Fibroblast of lung (primary cell): Measurements from ENCODE around the gene TUBD1. TPM values are rescaled to one million over a fixed set of nuclear protein-coding genes. Genes with fewer than 3 reads are reported as not detected.

Experiments
- DNase-seq, 2 donors: peaks; one replicate each; pipeline versions ENCODE4 v3.0.0 to v3.0.0-alpha.2; 2010; ENCODE audit warnings: low read depth in 2 of 2
- H2AFZ ChIP-seq: 2 replicates; pipeline ENCODE4 v1.5.1; 2012; ENCODE audit warnings: low read length, control low read depth, inconsistent platforms
- H3K27ac ChIP-seq: 2 replicates; pipeline ENCODE4 v1.5.1; 2011; ENCODE audit warnings: low read length, control low read depth; ENCODE audit not compliant: insufficient read depth
- H3K27me3 ChIP-seq: 2 replicates; pipeline ENCODE4 v1.5.1; 2011; ENCODE audit warnings: mild to moderate bottlenecking, low read length; ENCODE audit not compliant: control insufficient read depth, insufficient read depth
- H3K36me3 ChIP-seq: 2 replicates; pipeline ENCODE4 v1.5.1; 2011; ENCODE audit warnings: low read length; ENCODE audit not compliant: control insufficient read depth, insufficient read depth
- H3K4me1 ChIP-seq: 2 replicates; pipeline ENCODE4 v1.5.1; 2011; ENCODE audit warnings: low read length; ENCODE audit not compliant: control insufficient read depth, insufficient read depth; ENCODE audit errors: extremely low read depth
- H3K4me2 ChIP-seq: 2 replicates; pipeline ENCODE4 v1.5.1; 2011; ENCODE audit warnings: low read length, control low read depth; ENCODE audit not compliant: insufficient read depth; ENCODE audit errors: extremely low read depth
- H3K4me3 ChIP-seq, 4 experiments: fragments of 200-600 bp in 1 of 4; sonication (generic) in 1 of 4; replicated peaks in 1 of 4; 2 replicates each; pipeline ENCODE4 v1.5.1; 2011 to 2016; ENCODE audit warnings: low read length in 4 of 4, low read depth in 3 of 4, mild to moderate bottlenecking in 3 of 4, control low read depth in 2 of 4, inconsistent platforms in 1 of 4, mixed read lengths in 1 of 4; ENCODE audit not compliant: insufficient read depth in 1 of 4; ENCODE audit errors: control extremely low read depth in 1 of 4
- H3K79me2 ChIP-seq: 2 replicates; pipeline ENCODE4 v1.5.1; 2012; ENCODE audit warnings: mild to moderate bottlenecking, low read length, inconsistent platforms; ENCODE audit not compliant: control insufficient read depth, insufficient read depth
- H3K9ac ChIP-seq: 2 replicates; pipeline ENCODE4 v1.5.1; 2011; ENCODE audit warnings: mild to moderate bottlenecking, low read length, control low read depth; ENCODE audit not compliant: insufficient read depth
- H3K9me3 ChIP-seq: 2 replicates; pipeline ENCODE4 v1.5.1; 2012; ENCODE audit warnings: low read depth, low read length; ENCODE audit not compliant: control insufficient read depth, insufficient read depth
- H4K20me1 ChIP-seq: 2 replicates; pipeline ENCODE4 v1.5.1; 2011; ENCODE audit warnings: low read length; ENCODE audit not compliant: control insufficient read depth, insufficient read depth; ENCODE audit errors: extremely low read depth
- EZH2 ChIP-seq: IDR thresholded peaks from 2 replicates; pipeline ENCODE4 v1.5.1; 2012; ENCODE audit warnings: low read length, control low read depth, mild to moderate bottlenecking; ENCODE audit errors: missing control alignments
- polyA plus RNA-seq, 2 donors: library from polyadenylated mRNA; depleted of rRNA in 1 of 2; stranded (reverse) in 1 of 2; unstranded in 1 of 2; fragments of >200 nt; gene quantifications; 2 replicates each; pipeline ENCODE4 v1.2.1, GENCODE V29; 2011 to 2012; ENCODE audit warnings: missing spikeins in 1 of 2
- total RNA-seq: library from RNA; depleted of rRNA; stranded (reverse); fragments of >200 nt; gene quantifications from 2 replicates; pipeline ENCODE4 v1.2.1, GENCODE V29; 2014
- TF ChIP-seq, protein P1 (sequence below), 2 donors: IDR thresholded peaks in 1 of 2; conservative IDR thresholded peaks in 1 of 2; 1 replicate in 1 of 2; 2 replicates in 1 of 2; pipeline ENCODE4 v1.5.1; 2011 to 2012; ENCODE audit warnings: low read length in 2 of 2, control low read depth in 1 of 2, inconsistent platforms in 1 of 2, low read depth in 1 of 2, mild to moderate bottlenecking in 1 of 2

Gene TUBD1
- total and polyA plus RNA-seq, 2 donors (not counting 1 experiment from before 2014, with no cell fraction given), result 3.6 to 5.6 TPM

DNA sequence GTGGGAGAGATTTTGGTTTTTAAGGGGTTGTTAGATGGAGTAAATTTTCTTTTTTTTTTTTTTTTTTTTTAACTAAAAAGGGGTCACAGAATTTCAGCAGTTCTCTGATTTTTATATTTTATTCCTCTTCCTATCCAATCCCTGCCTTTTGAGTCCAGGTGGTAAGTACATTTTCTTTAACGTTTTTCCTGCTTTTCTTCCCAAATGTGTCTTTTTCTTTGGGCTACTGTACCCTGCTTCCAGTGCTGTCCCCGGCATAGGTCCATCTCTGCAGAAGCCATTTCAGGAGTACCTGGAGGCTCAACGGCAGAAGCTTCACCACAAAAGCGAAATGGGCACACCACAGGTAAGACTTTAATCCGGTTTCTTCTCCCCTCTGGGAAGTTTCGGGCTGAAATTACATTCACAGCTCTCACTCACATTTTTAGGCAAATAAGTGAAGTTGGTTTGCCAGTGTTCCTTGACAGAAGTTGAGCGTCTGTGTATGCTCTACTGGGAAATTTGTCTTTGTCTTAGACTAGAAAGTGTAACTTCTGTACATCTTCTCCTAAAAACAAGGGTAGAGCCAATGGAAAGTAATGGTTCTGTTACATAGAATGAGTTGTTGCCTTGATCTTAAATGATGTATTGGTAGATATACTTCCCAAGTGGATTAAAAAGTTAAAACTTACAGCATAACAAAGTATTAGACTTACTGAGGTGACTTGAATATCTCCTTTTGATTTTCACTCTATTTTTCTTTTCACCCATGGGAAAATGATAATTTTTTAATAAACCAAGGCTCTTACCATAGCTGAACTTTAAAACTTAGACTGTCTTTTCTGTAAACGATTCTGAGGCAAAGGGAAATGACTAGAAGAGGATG, 54.5 kb downstream of the TUBD1 start:
- Histone ChIP-seq H3K27ac (peak overlapping the region; percentile 100), H3K27me3 (no peaks in the 10 kb centered on the region), H4K20me1 (no peaks in the 10 kb centered on the region), H3K9ac (peak overlapping the region; percentile 97), H3K4me3 (peak overlapping the region; percentile 97 to 99 (median 98)), H3K4me1 (peaks cover 4% of the 10 kb centered on the region), H3K79me2 (peaks cover 45% of the 10 kb centered on the region), H3K9me3 (no peaks in the 10 kb centered on the region), H2AFZ (no peak overlapping the region), H3K4me2 (no peak overlapping the region), H3K36me3 (peaks cover 3% of the 10 kb centered on the region)
- DNase-seq, result peak; percentile 44 to 65
- TF ChIP-seq, protein P1, sequence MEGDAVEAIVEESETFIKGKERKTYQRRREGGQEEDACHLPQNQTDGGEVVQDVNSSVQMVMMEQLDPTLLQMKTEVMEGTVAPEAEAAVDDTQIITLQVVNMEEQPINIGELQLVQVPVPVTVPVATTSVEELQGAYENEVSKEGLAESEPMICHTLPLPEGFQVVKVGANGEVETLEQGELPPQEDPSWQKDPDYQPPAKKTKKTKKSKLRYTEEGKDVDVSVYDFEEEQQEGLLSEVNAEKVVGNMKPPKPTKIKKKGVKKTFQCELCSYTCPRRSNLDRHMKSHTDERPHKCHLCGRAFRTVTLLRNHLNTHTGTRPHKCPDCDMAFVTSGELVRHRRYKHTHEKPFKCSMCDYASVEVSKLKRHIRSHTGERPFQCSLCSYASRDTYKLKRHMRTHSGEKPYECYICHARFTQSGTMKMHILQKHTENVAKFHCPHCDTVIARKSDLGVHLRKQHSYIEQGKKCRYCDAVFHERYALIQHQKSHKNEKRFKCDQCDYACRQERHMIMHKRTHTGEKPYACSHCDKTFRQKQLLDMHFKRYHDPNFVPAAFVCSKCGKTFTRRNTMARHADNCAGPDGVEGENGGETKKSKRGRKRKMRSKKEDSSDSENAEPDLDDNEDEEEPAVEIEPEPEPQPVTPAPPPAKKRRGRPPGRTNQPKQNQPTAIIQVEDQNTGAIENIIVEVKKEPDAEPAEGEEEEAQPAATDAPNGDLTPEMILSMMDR (conservative IDR thresholded peaks at IDR 0.05 in 1 of 2, IDR thresholded peaks at IDR 0.05 in 1 of 2; ENCODE audit: low read depth in 1 of 2, low read length in 2 of 2), result no peak
- TF ChIP-seq EZH2, result no peak

DNA sequence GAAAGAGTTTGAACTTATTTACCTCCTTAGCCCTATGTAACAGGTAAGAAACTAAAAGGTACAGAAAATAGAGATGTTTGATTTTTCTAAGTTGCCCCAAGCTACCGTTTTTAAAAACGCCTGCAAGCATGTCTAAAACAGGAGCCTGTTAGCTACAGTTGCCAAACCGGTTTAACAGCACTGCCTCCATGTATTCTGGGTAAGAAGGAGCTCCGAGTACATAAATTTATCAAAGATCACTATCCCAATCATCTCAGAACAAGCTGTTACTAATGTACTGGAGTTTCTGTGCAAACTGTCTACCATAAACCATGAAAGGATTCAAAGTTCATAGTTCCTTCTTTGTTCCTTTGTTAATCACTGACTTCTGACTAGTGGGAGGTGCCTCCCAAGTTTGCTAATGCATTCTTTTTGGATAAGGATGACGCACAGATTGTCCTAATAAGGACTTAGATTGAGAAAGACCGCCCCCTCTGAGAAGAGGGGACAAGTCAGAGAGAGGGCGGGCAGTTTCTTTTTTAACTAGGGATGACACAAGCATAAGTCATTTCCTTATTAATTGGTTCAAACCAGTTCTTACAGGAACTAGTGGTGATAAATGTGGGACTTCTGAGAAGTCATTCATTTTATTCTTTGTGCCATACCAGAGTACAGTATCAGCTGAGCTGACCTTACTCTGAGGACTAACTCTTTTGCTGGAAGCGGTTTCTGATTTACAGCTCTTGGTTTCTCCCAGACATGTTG, 55.3 kb downstream of the TUBD1 start:
- Histone ChIP-seq H3K9ac (peak overlapping the region; percentile 58), H3K79me2 (peaks cover 47% of the 10 kb centered on the region), H3K4me1 (peaks cover 4% of the 10 kb centered on the region), H3K36me3 (peaks cover 3% of the 10 kb centered on the region), H3K4me3 (peak overlapping the region; percentile 97 to 99 (median 98)), H3K27me3 (no peaks in the 10 kb centered on the region), H4K20me1 (no peaks in the 10 kb centered on the region), H3K9me3 (no peaks in the 10 kb centered on the region), H2AFZ (no peak overlapping the region), H3K27ac (peak overlapping the region; percentile 100), H3K4me2 (peak overlapping the region; percentile 76)
- TF ChIP-seq, protein P1 (conservative IDR thresholded peaks at IDR 0.05 in 1 of 2, IDR thresholded peaks at IDR 0.05 in 1 of 2; ENCODE audit: low read depth in 1 of 2, low read length in 2 of 2), result no peak
- no peak for TF ChIP-seq EZH2
- peak; percentile 100 for DNase-seq

DNA sequence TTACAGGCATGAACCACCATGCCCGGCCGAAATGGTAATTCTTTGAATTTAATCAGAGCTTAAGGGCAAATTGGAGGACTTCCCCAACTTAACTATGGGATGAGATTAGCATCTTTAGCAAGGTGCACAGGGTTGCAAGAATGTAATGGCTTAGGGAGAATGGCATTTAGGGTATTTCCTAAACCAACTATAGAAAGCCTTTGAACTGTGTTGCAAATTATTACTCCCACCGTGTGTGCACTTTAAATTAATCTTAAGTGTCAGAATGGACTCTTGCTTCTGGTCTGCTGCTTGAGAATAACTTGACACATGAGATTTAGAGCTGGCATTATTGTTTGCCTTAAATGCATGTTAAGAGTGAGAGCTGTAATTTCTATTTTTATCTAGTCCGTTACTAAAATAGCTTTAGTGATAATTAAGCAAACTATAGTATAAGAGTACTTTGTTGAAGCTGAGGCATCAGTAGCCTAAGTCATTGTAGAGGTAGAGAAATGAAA, 59.8 kb downstream of the TUBD1 start:
- no peak overlapping the region for H3K4me3 ChIP-seq
- TF ChIP-seq, protein P1 (conservative IDR thresholded peaks at IDR 0.05 in 1 of 2, IDR thresholded peaks at IDR 0.05 in 1 of 2; ENCODE audit: low read depth in 1 of 2, low read length in 2 of 2), result no peak
- TF ChIP-seq EZH2, result no peak
- H3K9me3 ChIP-seq, result no peaks in the 10 kb centered on the region
- peak in 1 of 2 donors; percentile 95 for DNase-seq
- H3K27me3 ChIP-seq, result no peaks in the 10 kb centered on the region
- H4K20me1 ChIP-seq, result no peaks in the 10 kb centered on the region
- no peak overlapping the region for H3K9ac ChIP-seq
- peaks cover 13% of the 10 kb centered on the region for H3K79me2 ChIP-seq
- no peak overlapping the region for H3K27ac ChIP-seq
- no peak overlapping the region for H2AFZ ChIP-seq
- H3K4me1 ChIP-seq, result peaks cover 26% of the 10 kb centered on the region
- H3K36me3 ChIP-seq, result no peaks in the 10 kb centered on the region
- no peak overlapping the region for H3K4me2 ChIP-seq
